Measurements from ENCODE around the gene VPS4A.
"Not testable (repeated sequence)": the region's sequence is repeated elsewhere in the genome, so short reads cannot be mapped to it uniquely, and the experiment has no call there.

The VPS4A gene

DNA sequence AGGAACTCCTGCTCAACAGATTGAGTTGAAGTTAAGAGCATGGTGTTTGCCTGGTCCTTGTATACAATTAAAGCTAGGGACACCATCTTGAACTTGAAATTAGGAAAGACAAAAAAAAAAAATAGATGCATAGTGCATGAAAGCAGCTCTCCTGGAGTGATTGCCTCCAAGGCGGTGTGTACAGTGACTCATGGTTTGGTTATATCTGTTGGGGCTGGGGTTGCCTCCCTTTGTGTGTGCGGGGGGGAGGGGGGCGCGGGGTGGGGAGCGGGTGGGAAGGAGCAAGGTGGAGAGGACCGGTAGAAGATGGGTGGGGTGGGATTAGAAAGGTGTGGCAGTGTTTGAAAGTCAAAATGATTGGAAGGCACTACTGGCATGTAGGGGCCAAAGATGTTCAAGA, 37.1 kb downstream of the VPS4A start:
- no peak for DNase-seq (ENCODE audit: low read depth)
- TF ChIP-seq, protein P1, sequence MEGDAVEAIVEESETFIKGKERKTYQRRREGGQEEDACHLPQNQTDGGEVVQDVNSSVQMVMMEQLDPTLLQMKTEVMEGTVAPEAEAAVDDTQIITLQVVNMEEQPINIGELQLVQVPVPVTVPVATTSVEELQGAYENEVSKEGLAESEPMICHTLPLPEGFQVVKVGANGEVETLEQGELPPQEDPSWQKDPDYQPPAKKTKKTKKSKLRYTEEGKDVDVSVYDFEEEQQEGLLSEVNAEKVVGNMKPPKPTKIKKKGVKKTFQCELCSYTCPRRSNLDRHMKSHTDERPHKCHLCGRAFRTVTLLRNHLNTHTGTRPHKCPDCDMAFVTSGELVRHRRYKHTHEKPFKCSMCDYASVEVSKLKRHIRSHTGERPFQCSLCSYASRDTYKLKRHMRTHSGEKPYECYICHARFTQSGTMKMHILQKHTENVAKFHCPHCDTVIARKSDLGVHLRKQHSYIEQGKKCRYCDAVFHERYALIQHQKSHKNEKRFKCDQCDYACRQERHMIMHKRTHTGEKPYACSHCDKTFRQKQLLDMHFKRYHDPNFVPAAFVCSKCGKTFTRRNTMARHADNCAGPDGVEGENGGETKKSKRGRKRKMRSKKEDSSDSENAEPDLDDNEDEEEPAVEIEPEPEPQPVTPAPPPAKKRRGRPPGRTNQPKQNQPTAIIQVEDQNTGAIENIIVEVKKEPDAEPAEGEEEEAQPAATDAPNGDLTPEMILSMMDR (conservative IDR thresholded peaks at IDR 0.05; ENCODE audit: low read length) = no peak
- H3K4me3 ChIP-seq (ENCODE audit: low read length) = no peak overlapping the region

DNA sequence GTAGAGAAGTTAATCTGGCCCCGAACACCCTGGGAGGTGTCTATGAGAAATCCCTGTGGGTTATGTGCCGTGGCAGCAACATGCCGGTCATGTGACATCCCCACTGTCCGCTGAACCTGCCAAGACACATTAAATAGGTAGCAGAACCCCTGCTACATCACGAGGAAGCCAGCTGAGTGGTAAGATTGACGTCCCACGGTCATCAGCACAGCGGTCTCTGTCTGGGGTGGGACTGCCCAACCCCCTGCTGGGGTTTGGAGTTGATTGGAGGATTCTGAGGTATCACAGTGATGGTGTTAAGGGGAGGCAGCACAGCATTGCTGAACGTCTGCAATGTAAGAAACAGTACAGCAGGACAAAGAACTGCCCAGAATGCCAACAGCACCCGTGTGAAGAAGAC, 38.4 kb downstream of the VPS4A start:
- H3K4me3 ChIP-seq (ENCODE audit: low read length) = no peak overlapping the region
- DNase-seq (ENCODE audit: low read depth) = no peak
- TF ChIP-seq, protein P1 (conservative IDR thresholded peaks at IDR 0.05; ENCODE audit: low read length) = no peak

DNA sequence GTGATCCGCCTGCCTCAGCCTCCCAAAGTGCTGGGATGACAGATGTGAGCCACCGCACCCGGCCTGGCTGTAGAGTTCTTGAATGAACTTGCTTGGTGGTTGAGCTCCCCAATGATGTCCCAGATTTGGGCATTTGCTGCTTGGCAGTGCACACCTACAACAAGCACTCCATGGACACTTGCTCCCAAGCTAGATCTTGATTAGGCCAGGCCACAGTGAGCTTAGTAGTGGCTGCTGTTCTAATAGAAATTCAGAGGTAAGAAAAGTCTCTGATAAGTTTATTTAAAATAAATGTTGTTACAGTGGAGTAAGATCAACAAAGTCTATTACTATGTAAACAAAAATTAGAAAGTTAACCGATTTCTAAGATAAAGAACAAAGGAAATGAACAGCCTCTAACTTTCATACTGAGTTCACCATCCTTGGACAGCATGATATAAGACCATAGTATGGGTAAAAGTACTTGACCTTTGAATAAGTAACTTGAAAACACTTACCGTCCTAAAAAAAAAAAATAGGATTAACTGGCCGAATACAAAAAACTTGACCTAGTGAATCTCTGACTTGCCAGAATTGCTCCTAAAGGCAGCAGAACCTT, 39.5 kb downstream of the VPS4A start:
- DNase-seq (ENCODE audit: low read depth) = no peak
- TF ChIP-seq, protein P1 (conservative IDR thresholded peaks at IDR 0.05; ENCODE audit: low read length) = no peak
- H3K4me3 ChIP-seq (ENCODE audit: low read length) = no peak overlapping the region

DNA sequence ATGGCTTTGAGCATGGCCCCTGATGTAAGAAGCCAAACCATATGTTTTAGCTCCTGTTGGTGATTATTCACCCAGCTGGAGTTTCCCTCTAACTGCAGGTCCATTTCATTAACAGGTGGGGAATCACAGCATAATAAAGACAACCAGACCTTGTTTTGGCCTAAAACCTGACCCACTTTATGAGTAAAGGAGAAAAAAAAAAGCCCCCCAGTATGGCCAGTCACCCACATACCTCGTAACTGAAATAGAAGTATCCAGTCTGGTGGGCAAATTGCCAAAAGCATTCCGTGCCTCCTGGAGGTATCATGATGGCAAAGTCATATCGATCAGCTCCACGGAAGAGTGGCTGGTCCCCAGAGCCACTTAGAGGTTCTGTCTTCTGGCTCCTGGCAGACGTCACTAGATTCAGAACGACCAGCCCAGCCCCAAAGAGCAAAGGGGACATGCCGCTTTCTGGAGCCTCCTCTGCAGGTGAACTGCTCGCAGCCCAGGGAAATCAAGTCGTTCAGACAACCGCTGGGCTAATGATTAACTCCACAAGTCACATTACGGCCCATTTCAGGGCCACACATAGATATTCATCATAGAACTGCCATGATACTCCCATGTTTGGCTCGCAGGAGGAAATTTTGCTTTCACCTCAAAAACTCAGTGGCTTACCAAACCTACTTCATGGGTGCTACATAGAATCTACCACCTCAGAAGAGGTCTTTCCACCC, 40.3 kb downstream of the VPS4A start, which contains the start of gene TMED6:
Gene TMED6, minus strand, starts transcription at position 478 of the 719 bp plus-strand sequence. Its CDS starts 33 bp downstream, at position 445.
- no peak for DNase-seq (ENCODE audit: low read depth)
- no peak within 1 kb of the TSS for H3K4me3 ChIP-seq (ENCODE audit: low read length)
- TF ChIP-seq, protein P1 (conservative IDR thresholded peaks at IDR 0.05; ENCODE audit: low read length) = no peak

DNA sequence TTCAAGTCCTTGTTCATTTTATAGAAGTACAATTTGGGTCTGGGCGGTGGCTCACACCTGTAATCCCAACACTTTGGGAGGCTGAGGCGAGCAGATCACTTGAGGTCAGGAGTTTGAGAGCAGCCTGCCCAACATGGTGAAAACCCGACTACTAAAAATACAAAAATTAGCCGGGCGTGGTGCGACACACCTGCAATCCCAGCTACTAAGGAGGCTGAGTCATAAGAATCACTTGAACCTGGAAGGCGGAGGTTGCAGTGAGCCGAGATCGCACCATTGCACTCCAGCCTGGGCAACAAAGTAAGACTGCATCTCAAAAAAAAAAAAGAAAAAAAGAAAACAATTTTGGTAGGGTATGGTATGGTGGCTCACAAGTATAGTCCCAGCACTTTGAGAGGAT, 48.9 kb downstream of the VPS4A start:
- not testable (repeated sequence) for DNase-seq (ENCODE audit: low read depth); H3K4me3 ChIP-seq (ENCODE audit: low read length)

DNA sequence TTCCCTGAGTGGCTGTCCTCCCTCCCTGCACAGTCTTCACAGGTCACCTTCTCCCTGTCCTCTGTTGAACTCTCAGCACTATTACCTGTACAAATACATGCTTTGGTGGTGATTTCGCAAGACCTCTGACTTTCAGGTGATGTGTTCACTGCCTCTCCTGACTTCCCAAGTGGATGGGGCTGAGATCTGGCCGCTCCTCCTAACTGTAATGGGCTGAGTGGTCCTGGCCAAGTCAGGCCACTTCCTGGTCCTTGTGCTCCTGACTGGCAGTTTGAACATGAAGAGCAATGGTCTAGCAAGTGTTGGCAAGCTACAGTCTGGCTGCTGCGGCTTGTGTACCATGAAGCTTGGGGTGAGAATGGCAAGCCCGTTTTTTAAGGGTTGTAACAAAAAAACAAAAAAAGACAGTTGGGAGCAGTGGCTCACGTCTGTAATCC, 52.1 kb downstream of the VPS4A start:
- TF ChIP-seq, protein P1 (conservative IDR thresholded peaks at IDR 0.05; ENCODE audit: low read length) = no peak
- H3K4me3 ChIP-seq (ENCODE audit: low read length) = no peak overlapping the region
- DNase-seq (ENCODE audit: low read depth) = no peak

DNA sequence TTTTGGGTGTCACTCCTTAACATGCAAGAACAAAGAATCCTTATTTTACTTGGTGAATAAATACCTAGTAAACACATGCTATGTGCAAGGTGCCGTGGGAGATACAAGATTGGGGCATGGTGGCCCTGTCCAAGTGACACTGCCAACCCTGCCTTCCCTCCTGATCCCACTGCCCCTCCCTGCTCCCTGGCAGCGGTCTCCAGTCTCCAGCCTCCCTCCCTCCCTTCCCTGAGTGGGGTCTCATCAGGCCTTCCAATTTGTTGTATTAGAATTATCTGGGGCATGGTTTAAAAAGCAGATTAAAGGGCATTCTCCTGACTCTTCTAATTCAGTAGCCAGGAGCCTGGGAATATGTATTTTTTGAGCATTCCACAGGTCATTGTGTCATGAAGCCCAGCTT, 52.9 kb downstream of the VPS4A start:
- TF ChIP-seq, protein P1 (conservative IDR thresholded peaks at IDR 0.05; ENCODE audit: low read length) = no peak
- no peak overlapping the region for H3K4me3 ChIP-seq (ENCODE audit: low read length)
- DNase-seq (ENCODE audit: low read depth) = no peak
